GM13977 (cell line): ENCODE results near the gene ANO1.

Source experiments
- DNase-seq: peaks from one replicate; pipeline ENCODE4 v3.0.0; 2012; ENCODE audit warnings: low spot score
- in situ Hi-C: fragments of 300-500 bp; cut with MboI; formaldehyde crosslinking; loops from one replicate; pipeline ENCODE4 v1.12.0; 2022; ENCODE audit warnings: low sequenced_read_pairs, low pct_unique_long_range_greater_than_20kb, mixed read lengths, inconsistent platforms; ENCODE audit not compliant: unreplicated experiment
- TF ChIP-seq, protein P1 (sequence below): IDR thresholded peaks from 2 replicates; pipeline ENCODE4 v1.5.1; 2012; ENCODE audit warnings: mild to moderate bottlenecking, control low read depth; ENCODE audit not compliant: insufficient read depth; ENCODE audit errors: extremely low read depth, missing control alignments

The ANO1 gene

DNA sequence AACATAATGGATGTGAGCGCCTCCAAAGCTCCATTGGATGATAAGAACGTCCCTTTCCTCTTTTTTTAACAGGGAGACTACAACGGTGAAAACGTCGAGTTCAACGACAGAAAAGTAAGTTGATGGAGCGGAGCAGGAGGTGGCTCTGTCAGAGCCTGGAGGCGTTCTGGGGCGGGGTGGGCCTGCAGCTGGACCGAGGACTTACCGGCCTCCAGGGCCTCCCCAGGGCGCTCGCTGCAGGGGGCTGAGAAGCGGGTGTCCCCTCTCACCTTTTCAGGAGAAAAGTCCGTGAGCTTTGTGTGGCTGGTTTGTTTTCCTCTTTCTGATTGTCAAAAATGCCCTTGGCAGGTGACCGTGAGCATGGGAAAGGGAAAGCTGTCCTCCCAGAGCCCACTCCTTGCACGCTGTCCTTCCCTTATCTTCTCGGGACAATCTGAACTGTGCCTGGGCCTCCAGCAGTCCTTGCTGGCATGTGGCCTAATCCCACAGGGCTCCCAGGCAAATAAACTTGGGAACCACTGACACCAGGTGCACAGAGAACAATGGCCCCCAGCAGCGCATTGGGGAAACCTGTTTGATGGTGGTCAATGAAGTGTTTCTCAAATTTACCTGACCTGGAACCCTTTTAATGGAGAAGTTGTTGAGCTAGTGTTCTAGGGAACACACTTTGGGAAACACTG is 38.4 kb downstream of the ANO1 start:
- no peak for DNase-seq
- TF ChIP-seq, protein P1, sequence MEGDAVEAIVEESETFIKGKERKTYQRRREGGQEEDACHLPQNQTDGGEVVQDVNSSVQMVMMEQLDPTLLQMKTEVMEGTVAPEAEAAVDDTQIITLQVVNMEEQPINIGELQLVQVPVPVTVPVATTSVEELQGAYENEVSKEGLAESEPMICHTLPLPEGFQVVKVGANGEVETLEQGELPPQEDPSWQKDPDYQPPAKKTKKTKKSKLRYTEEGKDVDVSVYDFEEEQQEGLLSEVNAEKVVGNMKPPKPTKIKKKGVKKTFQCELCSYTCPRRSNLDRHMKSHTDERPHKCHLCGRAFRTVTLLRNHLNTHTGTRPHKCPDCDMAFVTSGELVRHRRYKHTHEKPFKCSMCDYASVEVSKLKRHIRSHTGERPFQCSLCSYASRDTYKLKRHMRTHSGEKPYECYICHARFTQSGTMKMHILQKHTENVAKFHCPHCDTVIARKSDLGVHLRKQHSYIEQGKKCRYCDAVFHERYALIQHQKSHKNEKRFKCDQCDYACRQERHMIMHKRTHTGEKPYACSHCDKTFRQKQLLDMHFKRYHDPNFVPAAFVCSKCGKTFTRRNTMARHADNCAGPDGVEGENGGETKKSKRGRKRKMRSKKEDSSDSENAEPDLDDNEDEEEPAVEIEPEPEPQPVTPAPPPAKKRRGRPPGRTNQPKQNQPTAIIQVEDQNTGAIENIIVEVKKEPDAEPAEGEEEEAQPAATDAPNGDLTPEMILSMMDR: no peak
- in situ Hi-C loops: no loop called here

GRCh38 chr11:70117567-70118145 is 39.5 kb downstream of the ANO1 start:
- no peak for DNase-seq
- TF ChIP-seq, protein P1: no peak
- in situ Hi-C loops: no loop called here

DNA sequence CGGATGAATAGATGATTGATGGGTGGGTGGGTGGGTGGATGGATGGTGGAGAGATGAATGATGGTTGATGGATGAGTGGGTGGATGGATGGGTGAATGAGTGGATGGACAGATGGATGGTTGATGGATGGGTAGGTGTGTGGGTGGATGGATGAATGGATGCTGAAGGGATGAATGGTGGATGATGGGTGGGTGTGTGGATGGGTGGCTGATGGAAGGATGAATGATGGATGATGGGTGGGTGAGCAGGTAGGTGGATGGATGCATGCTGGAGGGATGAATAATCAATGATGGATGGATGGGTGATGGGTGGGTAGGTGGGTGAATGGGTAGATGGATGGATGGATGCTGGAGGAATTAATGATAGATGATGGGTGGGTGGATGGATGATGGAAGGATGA is 40.5 kb downstream of the ANO1 start:
- TF ChIP-seq, protein P1: no peak
- in situ Hi-C loops: no loop called here

DNA sequence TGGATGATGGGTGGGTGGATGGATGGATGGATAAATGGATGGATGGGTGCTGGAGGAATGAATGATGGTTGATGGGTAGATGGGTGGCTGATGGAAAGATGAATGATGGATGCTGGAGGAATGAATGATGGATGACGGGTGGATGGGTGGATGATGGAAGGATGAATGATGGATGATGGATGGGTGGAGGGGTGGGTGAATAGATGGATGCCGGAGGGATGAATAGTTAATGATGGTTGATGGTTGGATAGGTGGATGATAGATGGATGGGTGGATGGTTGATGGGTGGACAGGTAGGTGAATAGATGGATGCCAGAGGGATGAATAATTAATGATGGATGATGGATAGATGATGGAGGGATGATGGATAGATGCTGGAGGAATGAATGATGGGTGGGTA is 41.4 kb downstream of the ANO1 start:
- in situ Hi-C loops: no loop called here
- TF ChIP-seq, protein P1: no peak

More for the DNA sequence above, 40.5 kb downstream of the ANO1 start:
- DNase-seq: no peak

DNA sequence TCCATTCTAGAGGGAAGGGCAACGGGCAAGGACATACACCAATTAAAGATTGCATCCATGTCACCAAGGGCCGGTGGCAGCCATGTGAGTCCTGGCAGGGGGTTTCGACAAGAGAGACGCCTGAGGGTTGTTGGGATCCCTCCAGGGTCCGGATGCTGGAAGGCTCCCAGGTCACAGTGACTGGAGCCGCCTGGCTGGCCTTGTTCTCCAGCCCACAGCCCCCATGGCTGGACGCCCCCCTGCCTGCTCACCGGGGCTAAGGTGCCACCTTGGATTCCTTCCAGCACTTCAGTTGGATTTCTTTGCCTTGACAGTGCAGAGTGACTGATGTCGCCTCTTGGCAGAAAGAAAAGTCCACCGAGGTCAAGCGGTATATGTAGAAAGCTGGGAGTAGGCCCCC is 42.6 kb downstream of the ANO1 start:
- in situ Hi-C loops: no loop called here
- no peak for DNase-seq
- TF ChIP-seq, protein P1: no peak

More for the DNA sequence above, 41.4 kb downstream of the ANO1 start:
- no peak for DNase-seq

DNA sequence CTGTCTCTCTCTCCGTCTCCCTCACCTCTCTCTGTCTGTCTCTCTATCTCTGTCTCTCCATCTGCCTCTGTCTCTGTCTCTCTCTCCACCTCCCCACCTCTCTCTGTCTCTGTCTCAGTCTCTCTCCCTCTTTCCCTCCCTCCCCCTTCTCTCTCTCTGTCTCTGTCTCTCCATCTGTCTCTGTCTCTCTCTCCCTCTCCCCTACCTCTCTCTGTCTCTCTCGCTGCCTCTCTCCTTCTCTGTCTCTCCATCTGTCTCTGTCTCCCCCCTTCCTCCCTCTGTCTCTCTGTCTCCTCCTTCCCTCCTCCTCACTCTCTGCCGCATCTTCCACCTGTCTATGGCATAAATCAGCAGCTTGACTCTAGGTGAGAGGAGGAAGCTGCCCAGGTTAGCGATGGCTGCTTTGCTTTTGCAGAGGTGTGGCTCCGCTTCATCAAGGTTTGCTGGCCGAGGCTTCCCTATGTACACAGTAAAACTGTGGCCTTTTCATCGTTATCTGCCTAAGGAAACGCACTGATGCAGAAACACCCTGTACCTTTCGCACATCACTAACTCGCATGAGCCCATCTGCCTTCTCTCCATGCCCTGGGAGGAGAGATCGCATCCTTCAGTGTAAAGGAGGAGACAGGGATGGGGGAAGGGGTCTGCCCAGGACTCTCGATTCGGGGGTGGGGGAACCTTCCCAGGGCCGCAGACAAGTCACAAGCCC is 44.5 kb downstream of the ANO1 start:
- in situ Hi-C loops: no loop called here
- no peak for DNase-seq
- TF ChIP-seq, protein P1: no peak
